Endothelial cell of umbilical vein (primary cell): ENCODE results near the gene OSBPL5. TPM values are rescaled to one million over a fixed set of nuclear protein-coding genes. Genes with fewer than 3 reads are reported as not detected.

ENCODE experiments used
- BruUV-seq: library from RNA; stranded (reverse); fragments of 400-500 nt; replicated peaks from 2 replicates; lab custom pipeline; 2021; lab: Mats Ljungman, UMichigan
- CTCF ChIA-PET: fragments of 300-600, 350-600 bp; sonication (Branson Sonifier 250); formaldehyde crosslinking; loops from one replicate; lab custom pipeline; 2021; ENCODE audit warnings: antibody characterized with exemption, inconsistent platforms; lab: Charles Lee
- POLR2A ChIA-PET: fragments of 300-600, 350-600 bp; sonication (Branson Sonifier 250); formaldehyde crosslinking; loops from one replicate; lab custom pipeline; 2021; ENCODE audit warnings: antibody characterized with exemption, inconsistent platforms; lab: Charles Lee
- DNase-seq: peaks from one replicate; pipeline ENCODE4 v3.0.0-alpha.2; 2011; ENCODE audit warnings: low read depth, low spot score
- FAIRE-seq: peaks from 2 replicates; lab custom pipeline; 2011; peaks lifted over from hg19 to GRCh38; lab: Jason Lieb, UNC
- H2AFZ ChIP-seq: 2 replicates; pipeline ENCODE4 v1.6.0; 2012; ENCODE audit warnings: low read depth, low read length, control low read depth, inconsistent platforms
- H3K27ac ChIP-seq: 2 replicates; pipeline ENCODE4 v1.5.1; 2011; ENCODE audit warnings: low read depth, mild to moderate bottlenecking, control low read depth, low read length, moderate library complexity; ENCODE audit not compliant: insufficient read depth
- H3K27me3 ChIP-seq, 2 experiments: 2 replicates each; pipeline versions ENCODE4 v1.6.0 to v1.6.1; 2011; ENCODE audit warnings: low read length in 2 of 2, mixed read lengths in 1 of 2; ENCODE audit not compliant: control insufficient read depth in 2 of 2, insufficient read depth in 2 of 2
- H3K36me3 ChIP-seq, 2 experiments: 2 replicates in 1 of 2; 3 replicates in 1 of 2; pipeline ENCODE4 v1.5.1; 2011; ENCODE audit warnings: low read length in 2 of 2, mild to moderate bottlenecking in 1 of 2, moderate library complexity in 1 of 2; ENCODE audit not compliant: control insufficient read depth in 2 of 2, insufficient read depth in 2 of 2; ENCODE audit errors: extremely low read depth in 1 of 2
- H3K4me1 ChIP-seq: 3 replicates; pipeline ENCODE4 v1.5.1; 2011; ENCODE audit warnings: mild to moderate bottlenecking, low read length; ENCODE audit not compliant: control insufficient read depth, insufficient read depth; ENCODE audit errors: extremely low read depth
- H3K4me2 ChIP-seq: 2 replicates; pipeline ENCODE4 v1.6.1; 2011; ENCODE audit warnings: low read length, control low read depth, mixed read lengths; ENCODE audit not compliant: insufficient read depth
- H3K4me3 ChIP-seq, 3 experiments: fragments of 200-600 bp in 1 of 3; sonication (generic), shearing (Covaris generic) in 1 of 3; replicated peaks in 1 of 3; 2 replicates each; pipeline ENCODE4 v1.5.1; 2011 to 2016; ENCODE audit warnings: control low read depth in 3 of 3, low read length in 3 of 3, mild to moderate bottlenecking in 2 of 3, inconsistent platforms in 1 of 3, low read depth in 1 of 3, moderate library complexity in 1 of 3; ENCODE audit not compliant: insufficient read depth in 1 of 3
- H3K79me2 ChIP-seq: 2 replicates; pipeline ENCODE4 v1.6.0; 2012; ENCODE audit warnings: low read length, inconsistent platforms; ENCODE audit not compliant: control insufficient read depth, insufficient read depth
- H3K9ac ChIP-seq: replicated peaks from 2 replicates; pipeline ENCODE3; 2011; ENCODE audit warnings: low read length, control low read depth; ENCODE audit not compliant: insufficient read depth; ENCODE audit errors: extremely low read depth
- H3K9me1 ChIP-seq: replicated peaks from 3 replicates; pipeline ENCODE4 v1.6.0; 2011; ENCODE audit warnings: mild to moderate bottlenecking, low read length; ENCODE audit not compliant: control insufficient read depth, insufficient read depth; ENCODE audit errors: extremely low read depth
- H3K9me3 ChIP-seq: replicated peaks from 2 replicates; pipeline ENCODE4 v1.5.1; 2012; ENCODE audit warnings: low read length, inconsistent platforms; ENCODE audit not compliant: control insufficient read depth, insufficient read depth
- H4K20me1 ChIP-seq: replicated peaks from 2 replicates; pipeline ENCODE3; 2011; ENCODE audit warnings: mild to moderate bottlenecking, low read length; ENCODE audit not compliant: control insufficient read depth, insufficient read depth; ENCODE audit errors: extremely low read depth
- EZH2 ChIP-seq: IDR thresholded peaks from 2 replicates; pipeline ENCODE4 v1.6.1; 2012; ENCODE audit warnings: borderline replicate concordance, low read depth, mild to moderate bottlenecking, moderate library complexity, low read length, inconsistent platforms; ENCODE audit not compliant: severe bottlenecking
- FOS ChIP-seq: IDR thresholded peaks from 2 replicates; pipeline ENCODE4 v1.6.1; 2011; ENCODE audit warnings: mild to moderate bottlenecking, low read length, moderate library complexity, borderline replicate concordance; ENCODE audit not compliant: insufficient read depth
- GATA2 ChIP-seq: IDR thresholded peaks from 2 replicates; pipeline ENCODE4 v1.7.0; 2011; ENCODE audit warnings: low read depth, mild to moderate bottlenecking, moderate library complexity, mixed read lengths, low read length; ENCODE audit not compliant: insufficient read length, insufficient read depth
- JUN ChIP-seq: IDR thresholded peaks from 2 replicates; pipeline ENCODE4 v1.6.1; 2011; ENCODE audit warnings: borderline replicate concordance, low read depth; ENCODE audit not compliant: insufficient read length, insufficient read depth
- MYC ChIP-seq: IDR thresholded peaks from one replicate; pipeline ENCODE4 v1.6.1; 2011; ENCODE audit warnings: mild to moderate bottlenecking, low read depth, low read length
- POLR2A ChIP-seq: IDR thresholded peaks from 2 replicates; pipeline ENCODE4 v1.6.1; 2012; ENCODE audit warnings: low read depth, mild to moderate bottlenecking, control low read depth, low read length
- POLR2AphosphoS5 ChIP-seq: IDR thresholded peaks from 2 replicates; pipeline ENCODE4 v1.6.1; 2012; ENCODE audit warnings: low read depth, mild to moderate bottlenecking, control low read depth, low read length, moderate library complexity; ENCODE audit not compliant: insufficient read depth
- dilution Hi-C: fragments of 300-500 bp; cut with MboI; formaldehyde crosslinking; loops from one replicate; pipeline ENCODE4 v1.15.0; 2019; ENCODE audit warnings: low sequenced_read_pairs; ENCODE audit not compliant: extremely low pct_ligation_motif_present
- intact Hi-C: fragments of 100-400 bp; cut with micrococcal nuclease; formaldehyde crosslinking; loops from one replicate; pipeline ENCODE4 v1.10.0; 2022
- polyA plus RNA-seq, 4 experiments: library from polyadenylated mRNA; depleted of rRNA in 3 of 4; stranded (reverse) in 3 of 4; unstranded in 1 of 4; fragments of >200 nt; gene quantifications; 2 replicates each; pipeline versions ENCODE4 v1.2.1 to v1.2.3, GENCODE V29; 2011 to 2012; ENCODE audit warnings: missing spikeins in 1 of 4
- total RNA-seq: library from RNA; stranded (reverse); gene quantifications from 2 replicates; pipeline ENCODE4 v1.2.3, GENCODE V29; 2021
- TF ChIP-seq, protein P1 (sequence below): IDR thresholded peaks from 2 replicates; pipeline ENCODE4 v1.6.1; 2011; ENCODE audit not compliant: insufficient read depth, insufficient read length
- TF ChIP-seq, protein P2 (sequence below), 2 donors: IDR thresholded peaks; 1 replicate in 1 of 2; 2 replicates in 1 of 2; pipeline ENCODE4 v1.5.1; 2011; ENCODE audit warnings: low read length in 2 of 2, mild to moderate bottlenecking in 2 of 2, moderate library complexity in 2 of 2, control low read depth in 1 of 2, inconsistent platforms in 1 of 2, low read depth in 1 of 2; ENCODE audit not compliant: insufficient read depth in 1 of 2; ENCODE audit errors: extremely low read depth in 1 of 2

The OSBPL5 gene
- total and polyA plus RNA-seq, 2 donors (not counting 3 experiments of a cell fraction or from before 2014, with no cell fraction given), result 8.7 to 37.7 TPM

DNA sequence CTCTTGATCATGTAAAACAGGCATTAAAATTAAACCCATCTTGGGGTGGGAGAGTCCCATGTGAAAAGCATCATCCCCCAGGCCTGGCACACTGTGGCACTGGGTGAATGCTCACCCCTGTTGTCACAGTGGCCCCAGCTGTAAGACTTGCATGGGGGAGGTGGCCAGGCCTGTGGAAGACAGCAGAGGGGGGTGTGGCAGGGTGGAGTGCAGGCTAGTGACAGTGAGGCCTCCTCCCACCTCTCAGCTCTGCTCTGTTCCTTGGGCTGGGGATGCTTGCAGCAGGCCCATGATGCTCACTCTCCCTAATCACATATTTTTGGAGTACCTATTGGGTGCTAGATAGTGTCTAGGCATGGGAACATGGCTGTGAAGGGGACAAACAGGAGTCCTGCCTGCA is 10.1 kb upstream of the OSBPL5 start:
- Histone ChIP-seq H3K9me1 (no peaks in the 10 kb centered on the region), H4K20me1 (no peaks in the 10 kb centered on the region), H3K27me3 (no peaks in the 10 kb centered on the region), H3K36me3 (no peaks in the 10 kb centered on the region), H3K9me3 (no peaks in the 10 kb centered on the region), H3K4me2 (no peak overlapping the region), H3K9ac (no peak overlapping the region), H3K27ac (no peak overlapping the region), H2AFZ (no peak overlapping the region), H3K4me3 (no peak overlapping the region), H3K4me1 (no peaks in the 10 kb centered on the region), H3K79me2 (no peaks in the 10 kb centered on the region)
- ChIA-PET CTCF (no interaction called here), POLR2A (no interaction called here)
- TF ChIP-seq JUN (no peak), EZH2 (no peak), GATA2 (no peak), POLR2A (no peak), MYC (no peak), FOS (no peak), POLR2AphosphoS5 (no peak)
- TF ChIP-seq, protein P1, sequence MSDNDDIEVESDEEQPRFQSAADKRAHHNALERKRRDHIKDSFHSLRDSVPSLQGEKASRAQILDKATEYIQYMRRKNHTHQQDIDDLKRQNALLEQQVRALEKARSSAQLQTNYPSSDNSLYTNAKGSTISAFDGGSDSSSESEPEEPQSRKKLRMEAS, result no peak
- TF ChIP-seq, protein P2, sequence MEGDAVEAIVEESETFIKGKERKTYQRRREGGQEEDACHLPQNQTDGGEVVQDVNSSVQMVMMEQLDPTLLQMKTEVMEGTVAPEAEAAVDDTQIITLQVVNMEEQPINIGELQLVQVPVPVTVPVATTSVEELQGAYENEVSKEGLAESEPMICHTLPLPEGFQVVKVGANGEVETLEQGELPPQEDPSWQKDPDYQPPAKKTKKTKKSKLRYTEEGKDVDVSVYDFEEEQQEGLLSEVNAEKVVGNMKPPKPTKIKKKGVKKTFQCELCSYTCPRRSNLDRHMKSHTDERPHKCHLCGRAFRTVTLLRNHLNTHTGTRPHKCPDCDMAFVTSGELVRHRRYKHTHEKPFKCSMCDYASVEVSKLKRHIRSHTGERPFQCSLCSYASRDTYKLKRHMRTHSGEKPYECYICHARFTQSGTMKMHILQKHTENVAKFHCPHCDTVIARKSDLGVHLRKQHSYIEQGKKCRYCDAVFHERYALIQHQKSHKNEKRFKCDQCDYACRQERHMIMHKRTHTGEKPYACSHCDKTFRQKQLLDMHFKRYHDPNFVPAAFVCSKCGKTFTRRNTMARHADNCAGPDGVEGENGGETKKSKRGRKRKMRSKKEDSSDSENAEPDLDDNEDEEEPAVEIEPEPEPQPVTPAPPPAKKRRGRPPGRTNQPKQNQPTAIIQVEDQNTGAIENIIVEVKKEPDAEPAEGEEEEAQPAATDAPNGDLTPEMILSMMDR (IDR thresholded peaks at IDR 0.05; ENCODE audit: extremely low read depth in 1 of 2, insufficient read depth in 1 of 2, low read depth in 1 of 2, low read length in 2 of 2), result no peak
- FAIRE-seq (no peak), DNase-seq (no peak)
- dilution Hi-C loops (no loop called here), intact Hi-C loops (no loop called here)
- no TSS peak for BruUV-seq
